DND-41 (cell line): ENCODE measurements around the gene POLA2.

Experiments
- ATAC-seq: fragments of 200-7000 bp; cut with Tn5 transposase; 3 replicates; pipeline ENCODE4 v1.9.1; 2021; ENCODE audit warnings: low read depth; ENCODE audit not compliant: insufficient read depth
- DNase-seq: peaks from one replicate; pipeline ENCODE4 v3.0.0-alpha.2; 2020
- H2AFZ ChIP-seq: 2 replicates; pipeline ENCODE4 v1.6.0; 2012; ENCODE audit warnings: low read depth, low read length
- H3K27ac ChIP-seq: 2 replicates; pipeline ENCODE4 v1.5.1; 2012; ENCODE audit warnings: low read length, inconsistent platforms
- H3K27me3 ChIP-seq: fragments of 200-600 bp; sonication (generic); 2 replicates; pipeline ENCODE4 v1.6.0; 2012; ENCODE audit warnings: low read length, mild to moderate bottlenecking, inconsistent platforms; ENCODE audit not compliant: insufficient read depth, poor library complexity
- H3K36me3 ChIP-seq: 2 replicates; pipeline ENCODE4 v1.5.1; 2012; ENCODE audit warnings: low read length, inconsistent platforms; ENCODE audit not compliant: insufficient read depth
- H3K4me1 ChIP-seq: 2 replicates; pipeline ENCODE4 v1.5.1; 2012; ENCODE audit warnings: mild to moderate bottlenecking, low read length; ENCODE audit not compliant: insufficient read depth
- H3K4me2 ChIP-seq: 2 replicates; pipeline ENCODE4 v1.6.0; 2012; ENCODE audit warnings: mild to moderate bottlenecking, moderate library complexity, low read length, inconsistent platforms; ENCODE audit not compliant: insufficient read depth
- H3K4me3 ChIP-seq, 2 experiments: fragments of 200-600 bp in 1 of 2; shearing (Covaris generic) in 1 of 2; 2 replicates each; pipeline ENCODE4 v1.5.1; 2012 to 2016; ENCODE audit warnings: inconsistent platforms in 2 of 2, low read length in 2 of 2, mild to moderate bottlenecking in 2 of 2, low read depth in 1 of 2, moderate library complexity in 1 of 2
- H3K79me2 ChIP-seq: 2 replicates; pipeline ENCODE4 v1.6.0; 2012; ENCODE audit warnings: low read length, inconsistent platforms; ENCODE audit not compliant: insufficient read depth
- H3K9ac ChIP-seq: 2 replicates; pipeline ENCODE4 v1.6.0; 2012; ENCODE audit warnings: low read depth, mild to moderate bottlenecking, inconsistent platforms, low read length, moderate library complexity
- H3K9me3 ChIP-seq: 2 replicates; pipeline ENCODE4 v1.5.1; 2012; ENCODE audit warnings: low read length, moderate library complexity, mild to moderate bottlenecking, inconsistent platforms; ENCODE audit not compliant: insufficient read depth, severe bottlenecking
- H4K20me1 ChIP-seq: 2 replicates; pipeline ENCODE4 v1.6.0; 2012; ENCODE audit warnings: low read length; ENCODE audit not compliant: insufficient read depth
- CTCF ChIP-seq: IDR thresholded peaks from 2 replicates; pipeline ENCODE4 v1.5.1; 2012; ENCODE audit warnings: borderline replicate concordance, low read length, moderate library complexity, mild to moderate bottlenecking; ENCODE audit not compliant: poor library complexity, severe bottlenecking; ENCODE audit errors: extremely low read depth
- EZH2 ChIP-seq: IDR thresholded peaks from 3 replicates; pipeline ENCODE4 v1.6.1; 2012; ENCODE audit warnings: borderline replicate concordance, low read depth, mild to moderate bottlenecking, moderate library complexity, low read length, inconsistent platforms; ENCODE audit not compliant: severe bottlenecking

The POLA2 gene

GRCh38 chr11:65266210-65266609 lies 4.4 kb downstream of the POLA2 start:
- Histone ChIP-seq H3K79me2 (peaks cover 59% of the 10 kb centered on the region), H2AFZ (no peak overlapping the region), H3K4me2 (0 out of 2 replicates have a peak overlapping the region, but pooled peaks have one; percentile 3), H3K9me3 (no peaks in the 10 kb centered on the region), H3K27ac (no peak overlapping the region), H3K4me3 (no peak overlapping the region), H3K9ac (no peak overlapping the region), H4K20me1 (peaks cover 12% of the 10 kb centered on the region; the same call in 1 of the 2 replicates), H3K36me3 (peaks cover 66% of the 10 kb centered on the region), H3K4me1 (peaks cover 30% of the 10 kb centered on the region), H3K27me3 (no peaks in the 10 kb centered on the region)
- no peak for ATAC-seq
- no peak for DNase-seq
- TF ChIP-seq EZH2, result no peak
- TF ChIP-seq CTCF, result no peak

GRCh38 chr11:65274735-65275682 lies 13.2 kb downstream of the POLA2 start:
- Histone ChIP-seq H4K20me1 (0 out of 2 replicates have a peak, but pooled peaks cover 5% of the 10 kb centered on the region), H3K4me1 (no peaks in the 10 kb centered on the region), H3K79me2 (no peaks in the 10 kb centered on the region), H3K36me3 (peaks cover 76% of the 10 kb centered on the region), H3K27ac (no peak overlapping the region), H3K4me3 (no peak overlapping the region), H3K9me3 (no peaks in the 10 kb centered on the region), H2AFZ (no peak overlapping the region), H3K9ac (no peak overlapping the region), H3K4me2 (no peak overlapping the region), H3K27me3 (no peaks in the 10 kb centered on the region)
- TF ChIP-seq EZH2 (no peak), CTCF (peak; percentile 60)
- ATAC-seq, result peak; percentile 65; the same call in 1 of the 3 replicates
- DNase-seq, result peak; percentile 27

GRCh38 chr11:65275906-65276305 lies 14.1 kb downstream of the POLA2 start:
- H3K4me2 ChIP-seq, result no peak overlapping the region

More at GRCh38 chr11:65275906-65276305, 14.1 kb downstream of the POLA2 start:
- H3K27me3 ChIP-seq, result no peaks in the 10 kb centered on the region
- H3K9me3 ChIP-seq, result no peaks in the 10 kb centered on the region
- no peak overlapping the region for H2AFZ ChIP-seq
- TF ChIP-seq EZH2, result no peak
- no peak for TF ChIP-seq CTCF
- H3K27ac ChIP-seq, result no peak overlapping the region
- H3K79me2 ChIP-seq, result no peaks in the 10 kb centered on the region
- ATAC-seq, result no peak
- DNase-seq, result no peak
- H3K9ac ChIP-seq, result no peak overlapping the region
- H4K20me1 ChIP-seq, result 0 out of 2 replicates have a peak, but pooled peaks cover 7% of the 10 kb centered on the region
- H3K4me1 ChIP-seq, result no peaks in the 10 kb centered on the region
- peaks cover 76% of the 10 kb centered on the region for H3K36me3 ChIP-seq
- no peak overlapping the region for H3K4me3 ChIP-seq
